Measurements from ENCODE around the gene ECI1.

The ECI1 gene

DNA sequence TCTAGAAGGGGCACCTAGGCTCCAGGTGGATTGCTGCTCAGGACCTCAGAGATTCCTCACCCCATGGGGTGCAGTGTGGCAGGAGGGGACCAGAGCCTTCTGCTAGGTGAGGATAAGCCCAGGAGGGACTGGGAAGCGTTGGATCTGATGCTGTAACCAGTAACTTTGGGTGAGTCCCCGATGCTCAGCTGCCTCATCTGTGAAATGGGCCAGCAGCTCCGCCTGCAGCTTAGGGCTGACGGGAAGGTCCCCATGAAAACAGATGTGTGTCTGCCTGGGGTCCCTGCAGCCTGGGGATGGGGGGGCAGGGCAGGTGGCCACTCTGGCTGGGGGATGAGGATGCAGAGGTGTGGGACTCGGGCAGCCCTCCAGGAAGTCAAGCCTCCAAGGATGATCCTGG lies 52.3 kb downstream of the ECI1 start:
- Histone ChIP-seq H3K23ac (ENCODE audit: low read length) (no peak overlapping the region), H2BK5ac (ENCODE audit: low read length) (no peak overlapping the region), H3K18ac (ENCODE audit: low read length) (no peak overlapping the region), H4K5ac (ENCODE audit: low read length) (no peak overlapping the region), H3K9ac (ENCODE audit: low read length) (no peak overlapping the region), H3K4ac (ENCODE audit: low read depth, low read length) (no peak overlapping the region), H2BK15ac (replicated peaks; ENCODE audit: low read depth) (no peak overlapping the region), H3K4me1 (ENCODE audit: control insufficient read depth, low read depth, low read length) (no peaks in the 10 kb centered on the region), H3K4me3 (ENCODE audit: low read length) (no peak overlapping the region), H2AK5ac (ENCODE audit: low read length) (no peak overlapping the region), H3K79me1 (ENCODE audit: low read length) (no peaks in the 10 kb centered on the region), H3K27ac (ENCODE audit: low read depth, low read length) (no peak overlapping the region), H3K27me3 (ENCODE audit: insufficient read depth, low read length, poor library complexity) (peaks cover 9% of the 10 kb centered on the region), H2BK120ac (ENCODE audit: low read depth, low read length) (no peak overlapping the region), H4K8ac (ENCODE audit: low read depth, low read length) (no peak overlapping the region), H3K79me2 (ENCODE audit: control insufficient read depth, insufficient read depth, low read length) (no peaks in the 10 kb centered on the region), H3K56ac (ENCODE audit: low read length) (no peak overlapping the region), H3K36me3 (ENCODE audit: control insufficient read depth, insufficient read depth, low read length) (no peaks in the 10 kb centered on the region), H3K4me2 (ENCODE audit: low read length) (no peak overlapping the region)
- WGBS (ENCODE audit: extremely low coverage, insufficient coverage, low lambda C conversion rate) = no CpG with 5 or more reads among the region's 5 CpGs
- no peak for DNase-seq

DNA sequence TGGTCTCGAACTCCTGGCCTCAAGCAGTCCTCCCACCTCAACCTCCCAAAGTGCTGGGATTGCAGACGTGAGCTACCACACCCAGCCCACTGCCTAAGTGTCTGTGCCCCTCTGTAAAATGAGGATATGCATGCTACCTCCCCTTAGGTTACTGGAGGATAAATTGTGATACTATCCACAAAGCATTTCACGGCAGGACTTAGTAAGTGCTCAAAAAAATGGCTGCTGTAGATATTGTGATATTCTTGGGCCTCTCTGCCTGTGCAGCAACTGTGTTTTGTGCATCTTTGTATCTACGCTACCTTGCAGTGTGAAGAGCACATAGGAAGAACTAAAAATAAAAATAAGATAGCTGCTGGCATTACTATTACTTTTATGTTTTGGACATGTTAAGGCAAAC lies 53.1 kb downstream of the ECI1 start:
- no peak overlapping the region for H3K56ac ChIP-seq (ENCODE audit: low read length)
- no peak overlapping the region for H2AK5ac ChIP-seq (ENCODE audit: low read length)
- H2BK5ac ChIP-seq (ENCODE audit: low read length) = no peak overlapping the region
- no peak overlapping the region for H3K27ac ChIP-seq (ENCODE audit: low read depth, low read length)
- H3K79me2 ChIP-seq (ENCODE audit: control insufficient read depth, insufficient read depth, low read length) = no peaks in the 10 kb centered on the region
- DNase-seq = no peak
- no peak overlapping the region for H3K9ac ChIP-seq (ENCODE audit: low read length)
- H2BK15ac ChIP-seq (replicated peaks; ENCODE audit: low read depth) = no peak overlapping the region
- H4K5ac ChIP-seq (ENCODE audit: low read length) = no peak overlapping the region
- H3K4ac ChIP-seq (ENCODE audit: low read depth, low read length) = no peak overlapping the region
- no peaks in the 10 kb centered on the region for H3K79me1 ChIP-seq (ENCODE audit: low read length)
- no peak overlapping the region for H4K8ac ChIP-seq (ENCODE audit: low read depth, low read length)
- H2BK120ac ChIP-seq (ENCODE audit: low read depth, low read length) = no peak overlapping the region
- H3K18ac ChIP-seq (ENCODE audit: low read length) = no peak overlapping the region
- H3K4me1 ChIP-seq (ENCODE audit: control insufficient read depth, low read depth, low read length) = no peaks in the 10 kb centered on the region
- peaks cover 9% of the 10 kb centered on the region for H3K27me3 ChIP-seq (ENCODE audit: insufficient read depth, low read length, poor library complexity)
- H3K4me2 ChIP-seq (ENCODE audit: low read length) = no peak overlapping the region
- no peak overlapping the region for H3K23ac ChIP-seq (ENCODE audit: low read length)
- WGBS (ENCODE audit: extremely low coverage, insufficient coverage, low lambda C conversion rate) = no CpG with 5 or more reads among the region's 4 CpGs
- H3K4me3 ChIP-seq (ENCODE audit: low read length) = no peak overlapping the region
- H3K36me3 ChIP-seq (ENCODE audit: control insufficient read depth, insufficient read depth, low read length) = no peaks in the 10 kb centered on the region

DNA sequence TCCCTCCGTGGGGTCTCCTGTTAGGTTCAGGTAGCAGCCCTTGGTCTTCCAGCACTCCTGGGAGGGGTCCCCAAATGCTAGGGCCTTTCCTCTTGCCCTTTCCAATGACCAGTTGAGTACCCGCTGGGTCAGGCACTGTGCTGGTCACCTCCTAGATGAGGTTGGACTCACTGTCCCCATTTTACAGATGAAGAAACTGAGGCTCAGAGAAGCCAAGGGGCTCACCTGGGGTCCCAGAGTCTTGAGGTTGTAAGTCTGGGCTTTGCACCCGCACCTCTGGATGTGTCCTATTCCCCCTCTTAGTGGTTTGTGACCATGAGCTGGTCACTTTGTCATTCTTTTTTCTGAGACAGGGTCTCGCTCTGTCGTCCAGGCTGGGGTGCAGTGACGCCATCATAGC lies 53.6 kb downstream of the ECI1 start:
- H3K79me1 ChIP-seq (ENCODE audit: low read length) = no peaks in the 10 kb centered on the region
- H3K18ac ChIP-seq (ENCODE audit: low read length) = no peak overlapping the region
- H2AK5ac ChIP-seq (ENCODE audit: low read length) = no peak overlapping the region
- H3K36me3 ChIP-seq (ENCODE audit: control insufficient read depth, insufficient read depth, low read length) = no peaks in the 10 kb centered on the region
- H4K8ac ChIP-seq (ENCODE audit: low read depth, low read length) = no peak overlapping the region
- H3K27ac ChIP-seq (ENCODE audit: low read depth, low read length) = no peak overlapping the region
- no peak overlapping the region for H2BK15ac ChIP-seq (replicated peaks; ENCODE audit: low read depth)
- H2BK5ac ChIP-seq (ENCODE audit: low read length) = no peak overlapping the region
- H3K4me1 ChIP-seq (ENCODE audit: control insufficient read depth, low read depth, low read length) = no peaks in the 10 kb centered on the region
- H3K4me2 ChIP-seq (ENCODE audit: low read length) = no peak overlapping the region
- H2BK120ac ChIP-seq (ENCODE audit: low read depth, low read length) = no peak overlapping the region
- no peaks in the 10 kb centered on the region for H3K79me2 ChIP-seq (ENCODE audit: control insufficient read depth, insufficient read depth, low read length)
- no peak for DNase-seq
- H4K5ac ChIP-seq (ENCODE audit: low read length) = no peak overlapping the region
- no peak overlapping the region for H3K23ac ChIP-seq (ENCODE audit: low read length)
- WGBS (ENCODE audit: extremely low coverage, insufficient coverage, low lambda C conversion rate) = no CpG with 5 or more reads among the region's 6 CpGs
- H3K4me3 ChIP-seq (ENCODE audit: low read length) = no peak overlapping the region
- no peak overlapping the region for H3K4ac ChIP-seq (ENCODE audit: low read depth, low read length)
- H3K9ac ChIP-seq (ENCODE audit: low read length) = no peak overlapping the region
- peaks cover 9% of the 10 kb centered on the region for H3K27me3 ChIP-seq (ENCODE audit: insufficient read depth, low read length, poor library complexity)
- no peak overlapping the region for H3K56ac ChIP-seq (ENCODE audit: low read length)

DNA sequence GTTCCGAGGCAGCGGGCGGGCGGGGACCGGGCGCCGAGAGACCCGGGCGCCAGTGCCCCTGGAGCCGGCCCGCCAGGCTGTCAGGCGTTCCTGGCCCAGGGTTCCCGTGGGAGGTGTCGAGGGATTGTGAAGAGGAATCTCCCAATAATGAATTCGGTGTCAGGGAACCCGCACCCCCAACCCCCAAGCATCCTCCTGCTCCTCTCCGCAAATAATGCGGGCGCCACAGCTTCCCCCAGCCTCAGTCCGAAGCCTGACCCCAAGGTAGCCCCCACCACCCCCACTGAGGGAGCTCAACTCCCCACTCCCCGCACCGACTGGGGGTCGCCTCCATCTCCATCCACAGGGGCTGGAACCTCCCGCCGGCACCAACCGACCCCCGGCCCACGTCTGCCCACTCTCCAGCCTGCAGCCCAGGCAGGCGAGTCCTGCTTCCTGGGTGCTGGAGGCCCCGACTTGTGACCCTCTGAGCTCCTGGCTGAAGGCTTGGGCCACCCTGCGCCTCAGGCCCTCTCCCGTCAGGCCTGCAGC lies 54.3 kb downstream of the ECI1 start:
- no peak for DNase-seq
- Histone ChIP-seq H3K18ac (ENCODE audit: low read length) (no peak overlapping the region), H3K79me2 (ENCODE audit: control insufficient read depth, insufficient read depth, low read length) (no peaks in the 10 kb centered on the region), H4K8ac (ENCODE audit: low read depth, low read length) (no peak overlapping the region), H3K27ac (ENCODE audit: low read depth, low read length) (no peak overlapping the region), H4K5ac (ENCODE audit: low read length) (no peak overlapping the region), H3K4me2 (ENCODE audit: low read length) (no peak overlapping the region), H3K56ac (ENCODE audit: low read length) (peak overlapping the region; percentile 15), H3K27me3 (ENCODE audit: insufficient read depth, low read length, poor library complexity) (peaks cover 9% of the 10 kb centered on the region), H2BK15ac (replicated peaks; ENCODE audit: low read depth) (no peak overlapping the region), H2BK120ac (ENCODE audit: low read depth, low read length) (no peak overlapping the region), H3K4me3 (ENCODE audit: low read length) (no peak overlapping the region), H3K4me1 (ENCODE audit: control insufficient read depth, low read depth, low read length) (no peaks in the 10 kb centered on the region), H3K36me3 (ENCODE audit: control insufficient read depth, insufficient read depth, low read length) (no peaks in the 10 kb centered on the region), H2BK5ac (ENCODE audit: low read length) (no peak overlapping the region), H3K4ac (ENCODE audit: low read depth, low read length) (no peak overlapping the region), H3K79me1 (ENCODE audit: low read length) (no peaks in the 10 kb centered on the region), H3K9ac (ENCODE audit: low read length) (peak overlapping the region; percentile 42), H2AK5ac (ENCODE audit: low read length) (no peak overlapping the region), H3K23ac (ENCODE audit: low read length) (no peak overlapping the region)
- WGBS (ENCODE audit: extremely low coverage, insufficient coverage, low lambda C conversion rate) = no CpG with 5 or more reads among the region's 32 CpGs

DNA sequence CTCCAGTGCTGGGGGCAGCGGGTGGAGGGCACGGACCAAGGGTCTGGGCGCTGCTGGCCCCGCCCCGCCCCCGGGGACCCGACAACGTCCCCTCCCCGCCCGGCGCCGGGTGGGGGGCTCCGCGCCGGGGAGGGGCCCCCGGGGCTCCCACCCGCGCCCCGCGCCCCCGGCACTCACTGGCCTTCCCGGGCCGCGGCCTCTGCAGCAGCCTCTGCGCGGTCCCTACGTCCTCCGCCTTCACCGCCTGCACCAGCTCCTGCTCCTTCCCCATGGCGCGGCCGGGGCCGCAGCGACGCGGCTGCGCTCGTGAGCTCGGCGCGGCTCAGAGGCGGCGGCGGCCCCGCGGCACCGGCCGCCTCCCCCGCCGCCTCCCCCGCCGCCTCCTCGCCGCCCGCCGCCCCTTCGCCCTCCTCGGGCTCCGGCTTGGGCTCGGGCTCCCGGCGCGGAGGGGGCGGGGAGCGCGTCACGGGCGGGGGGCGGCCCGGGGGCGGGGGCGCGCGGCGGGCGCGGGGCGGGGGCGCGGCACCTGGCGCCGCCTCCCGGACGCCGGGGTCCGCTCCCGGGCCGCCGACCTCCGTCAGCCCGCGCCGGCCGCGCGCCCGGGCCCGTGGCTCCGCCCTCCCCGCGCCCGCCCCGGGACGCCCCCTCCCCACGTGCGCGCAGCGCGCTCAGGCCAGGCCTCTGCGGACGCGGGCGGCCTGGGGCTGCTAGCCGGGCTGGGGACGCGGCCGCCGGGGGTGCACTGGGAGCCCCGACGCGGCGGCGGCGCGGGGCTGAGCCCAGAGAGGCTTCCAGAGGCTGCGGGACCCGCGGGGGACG lies 55.0 kb downstream of the ECI1 start, which contains the start of gene CASKIN1:
TSS of gene CASKIN1 (minus strand) at position 444 of the 819 bp plus-strand sequence. CDS start at position 271, 173 bp downstream.
- Histone ChIP-seq H4K5ac (ENCODE audit: low read length) (no peak within 1 kb of the TSS), H3K4me3 (ENCODE audit: low read length) (no peak within 1 kb of the TSS), H3K4ac (ENCODE audit: low read depth, low read length) (no peak within 1 kb of the TSS), H3K4me1 (ENCODE audit: control insufficient read depth, low read depth, low read length) (no peaks in the 10 kb centered on the region), H3K27me3 (ENCODE audit: insufficient read depth, low read length, poor library complexity) (peaks cover 9% of the 10 kb centered on the region), H3K4me2 (ENCODE audit: low read length) (peak within 1 kb of the TSS; percentile 38), H3K56ac (ENCODE audit: low read length) (peak within 1 kb of the TSS; percentile 49), H3K36me3 (ENCODE audit: control insufficient read depth, insufficient read depth, low read length) (no peaks in the 10 kb centered on the region), H2BK120ac (ENCODE audit: low read depth, low read length) (no peak within 1 kb of the TSS), H3K27ac (ENCODE audit: low read depth, low read length) (no peak within 1 kb of the TSS), H3K9ac (ENCODE audit: low read length) (peak within 1 kb of the TSS; percentile 54), H3K23ac (ENCODE audit: low read length) (no peak within 1 kb of the TSS), H2AK5ac (ENCODE audit: low read length) (no peak within 1 kb of the TSS), H2BK15ac (replicated peaks; ENCODE audit: low read depth) (no peak within 1 kb of the TSS), H3K79me2 (ENCODE audit: control insufficient read depth, insufficient read depth, low read length) (no peaks in the 10 kb centered on the region), H4K8ac (ENCODE audit: low read depth, low read length) (no peak within 1 kb of the TSS), H3K18ac (ENCODE audit: low read length) (no peak within 1 kb of the TSS), H2BK5ac (ENCODE audit: low read length) (no peak within 1 kb of the TSS), H3K79me1 (ENCODE audit: low read length) (no peaks in the 10 kb centered on the region)
- no CpG with 5 or more reads among the region's 129 CpGs for WGBS (ENCODE audit: extremely low coverage, insufficient coverage, low lambda C conversion rate)
- DNase-seq = peak; percentile 26
